Skeletal muscle tissue (tissue), 5 donors: ENCODE data around the gene GLI3. TPM values are rescaled to one million over a fixed set of nuclear protein-coding genes. Genes with fewer than 3 reads are reported as not detected.

Source experiments
- H3K27ac ChIP-seq: one replicate; pipeline ENCODE4 v1.7.0; 2013; ENCODE audit warnings: mild to moderate bottlenecking, low read depth, low read length, inconsistent platforms
- H3K27me3 ChIP-seq, 3 donors: one replicate each; pipeline ENCODE4 v1.7.0; 2013; ENCODE audit warnings: low read length in 3 of 3; ENCODE audit not compliant: control insufficient read depth in 3 of 3, insufficient read depth in 3 of 3
- H3K36me3 ChIP-seq, 3 donors: one replicate each; pipeline ENCODE4 v1.7.0; 2013; ENCODE audit warnings: low read length in 3 of 3; ENCODE audit not compliant: control insufficient read depth in 3 of 3, insufficient read depth in 3 of 3
- H3K4me1 ChIP-seq, 3 donors: one replicate each; pipeline ENCODE4 v1.7.0; 2013; ENCODE audit warnings: low read length in 3 of 3, mild to moderate bottlenecking in 3 of 3; ENCODE audit not compliant: control insufficient read depth in 3 of 3, insufficient read depth in 3 of 3
- H3K4me3 ChIP-seq, 3 donors: one replicate each; pipeline ENCODE4 v1.7.0; 2013; ENCODE audit warnings: low read length in 3 of 3
- H3K9ac ChIP-seq, 3 donors: one replicate each; pipeline ENCODE4 v1.7.0; 2013; ENCODE audit warnings: low read length in 3 of 3, mild to moderate bottlenecking in 3 of 3, moderate library complexity in 2 of 3, low read depth in 1 of 3
- H3K9me3 ChIP-seq, 3 donors: one replicate each; pipeline ENCODE4 v1.7.0; 2013; ENCODE audit warnings: low read length in 3 of 3; ENCODE audit not compliant: control insufficient read depth in 3 of 3
- small RNA-seq: library from RNA; depleted of rRNA; stranded (forward); fragments of <200 nt; gene quantifications from one replicate; pipeline ENCODE3, GENCODE V24; 2014
- total RNA-seq: library from RNA; depleted of rRNA; stranded (reverse); fragments of >200 nt; gene quantifications from one replicate; pipeline ENCODE4 v1.2.3, GENCODE V29; 2014
- donor health status: Osteomylitis.

Gene GLI3
- total RNA-seq, 1 donor from 2014 or later, result 13.6 TPM

GRCh38 chr7:41912851-41913567, 324.0 kb downstream of the GLI3 start:
- H3K4me3 ChIP-seq, result no peak overlapping the region
- no peak overlapping the region for H3K9ac ChIP-seq
- H3K4me1 ChIP-seq, result peaks cover 0 to 5% (median 0%) of the 10 kb centered on the region in 3 donors
- H3K27me3 ChIP-seq, result no peaks in the 10 kb centered on the region
- no peaks in the 10 kb centered on the region for H3K9me3 ChIP-seq
- no peak overlapping the region for H3K27ac ChIP-seq
- H3K36me3 ChIP-seq, result no peaks in the 10 kb centered on the region

- no peak overlapping the region for H3K9ac ChIP-seq
Observed at GRCh38 chr7:41912426-41912825, 324.6 kb downstream of the GLI3 start.

DNA sequence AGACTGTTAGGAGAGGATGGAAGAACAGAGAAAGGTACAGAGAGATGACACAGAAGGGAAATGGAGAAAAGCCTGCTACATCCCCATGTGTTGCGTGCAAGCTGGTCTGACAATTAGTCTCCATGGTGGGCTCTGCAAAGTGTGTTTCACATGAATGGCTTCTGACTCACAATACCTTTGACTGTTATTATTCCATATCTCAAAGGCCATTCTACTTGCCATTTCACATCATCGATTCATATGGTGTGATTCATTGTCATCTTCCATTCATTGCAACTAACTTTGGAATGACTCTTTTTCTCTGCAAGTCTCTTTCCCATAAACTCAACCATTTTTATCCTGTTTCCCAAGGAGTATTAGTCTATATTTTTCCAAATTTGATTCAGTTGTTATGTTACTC, 325.2 kb downstream of the GLI3 start:
- Histone ChIP-seq H3K27ac (no peak overlapping the region), H3K4me1 (peaks cover 0 to 5% (median 0%) of the 10 kb centered on the region in 3 donors), H3K27me3 (no peaks in the 10 kb centered on the region), H3K9ac (no peak overlapping the region), H3K4me3 (no peak overlapping the region), H3K36me3 (no peaks in the 10 kb centered on the region), H3K9me3 (no peaks in the 10 kb centered on the region)

More at GRCh38 chr7:41912426-41912825, 324.6 kb downstream of the GLI3 start:
- Histone ChIP-seq H3K9me3 (no peaks in the 10 kb centered on the region), H3K36me3 (no peaks in the 10 kb centered on the region), H3K4me3 (no peak overlapping the region), H3K4me1 (peaks cover 0 to 5% (median 0%) of the 10 kb centered on the region in 3 donors), H3K27me3 (no peaks in the 10 kb centered on the region), H3K27ac (no peak overlapping the region)

Small RNA genes lying within 50 kb of the gene (small RNA-seq; reads per million reads assigned to genes)
- not detected for gene HMGN2P30
